Chondrocyte (in vitro differentiated cells): ENCODE measurements around the gene CCT6A. TPM values are rescaled to one million over a fixed set of nuclear protein-coding genes. Genes with fewer than 3 reads are reported as not detected.
"Not testable (repeated sequence)": the region's sequence is repeated elsewhere in the genome, so short reads cannot be mapped to it uniquely, and the experiment has no call there.

ENCODE experiments used
- DNase-seq: peaks from one replicate; pipeline ENCODE4 v3.0.0; 2021; ENCODE audit warnings: mixed read lengths, low spot score
- H3K27ac Mint-ChIP-seq: one replicate; pipeline ENCODE4 v1.8.0; 2021; ENCODE audit warnings: mild to moderate bottlenecking, moderate library complexity, mixed read lengths; ENCODE audit not compliant: unreplicated experiment
- H3K27me3 Mint-ChIP-seq: 2 replicates; pipeline ENCODE4 v1.8.0; 2021; ENCODE audit warnings: low read depth, mixed read lengths
- H3K36me3 Mint-ChIP-seq: 2 replicates; pipeline ENCODE4 v1.8.0; 2021; ENCODE audit warnings: low read depth, mixed read lengths
- H3K4me1 Mint-ChIP-seq: 2 replicates; pipeline ENCODE4 v1.8.0; 2021; ENCODE audit warnings: low read depth, mild to moderate bottlenecking, mixed read lengths
- H3K4me3 Mint-ChIP-seq: one replicate; pipeline ENCODE4 v1.8.0; 2021; ENCODE audit warnings: mild to moderate bottlenecking, moderate library complexity, mixed read lengths; ENCODE audit not compliant: unreplicated experiment
- H3K9me3 Mint-ChIP-seq: 2 replicates; pipeline ENCODE4 v1.8.0; 2021; ENCODE audit warnings: low read depth, mixed read lengths
- CTCF ChIP-seq: fragments of 200-600 bp; sonication (generic); IDR thresholded peaks from 2 replicates; pipeline ENCODE4 v1.5.0; 2021; ENCODE audit warnings: antibody characterized with exemption, mild to moderate bottlenecking, moderate library complexity
- long read RNA-seq: library from polyadenylated mRNA; stranded (forward); transcript quantifications from one replicate; pipeline ENCODE4 v2.0.0, GENCODE V29; 2021
- total RNA-seq: library from RNA; stranded (reverse); gene quantifications from 3 replicates; pipeline ENCODE4 v1.2.1, GENCODE V29; 2021

Gene CCT6A
- 97.2 to 123 TPM (median 101 TPM) in 3 replicates for total RNA-seq
- long read RNA-seq, transcript CCT6A-202 (13 exons, 2,529 nt) = minor isoform, 5 of 326 reads
- long read RNA-seq, transcript CCT6A-201 (14 exons, 2,719 nt) = major isoform, 293 of 326 reads
- long read RNA-seq, partial matches to known transcripts = 5 of 326 reads
- long read RNA-seq, other reads (novel, unspliced or antisense) = 20 of 326 reads

DNA sequence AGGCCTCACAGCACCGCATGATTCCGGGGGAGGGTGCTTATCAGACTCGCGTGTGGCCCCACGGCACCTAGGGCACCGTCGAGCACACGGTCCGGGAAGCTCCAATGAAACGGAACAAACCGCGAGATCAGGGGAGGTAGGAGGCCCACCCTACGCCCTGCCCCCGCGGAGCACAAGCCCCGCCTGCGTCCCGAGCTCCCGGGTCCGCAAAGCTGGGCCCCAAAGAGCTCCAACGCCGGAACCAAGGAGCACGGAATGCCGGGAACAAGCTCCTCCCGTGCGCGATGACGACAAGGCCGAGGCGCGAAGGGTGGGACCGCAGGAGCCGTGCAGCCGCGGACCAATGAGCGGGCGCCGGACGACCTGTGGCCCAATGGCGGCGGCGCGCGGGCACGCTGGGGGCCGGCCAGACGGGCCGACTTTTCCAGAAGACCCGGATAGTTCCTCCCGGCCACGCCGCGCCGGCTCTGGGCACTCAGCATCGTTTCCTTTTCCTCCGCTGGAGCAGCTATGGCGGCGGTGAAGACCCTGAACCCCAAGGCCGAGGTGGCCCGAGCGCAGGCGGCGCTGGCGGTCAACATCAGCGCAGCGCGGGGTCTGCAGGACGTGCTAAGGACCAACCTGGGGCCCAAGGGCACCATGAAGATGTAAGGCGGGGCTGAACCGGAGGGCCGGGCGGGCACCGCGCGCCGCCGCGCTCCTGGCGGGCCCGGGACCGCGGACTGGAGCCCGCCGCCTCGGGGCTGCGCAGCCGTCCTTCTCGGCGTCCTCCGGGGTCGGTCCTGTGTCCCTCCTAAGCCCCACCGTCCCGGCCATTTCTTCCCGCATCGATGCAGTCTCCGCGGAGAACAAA is at the start of gene CCT6A, which contains the start of gene PSPH:
CCT6A (plus strand) TSS at position 427 of the 853 bp plus-strand sequence; CDS start at position 511, 84 bp downstream.
PSPH (minus strand) TSS at position 106 of the 853 bp plus-strand sequence. CDS start 30,232 bp downstream, outside the sequence.
- peak; percentile 99 for DNase-seq
- Mint-ChIP-seq H3K9me3 (no peaks in the 10 kb centered on the region), H3K36me3 (peaks cover 6% of the 10 kb centered on the region), H3K27me3 (no peaks in the 10 kb centered on the region), H3K4me3 (peak within 1 kb of the TSS; percentile 94), H3K27ac (peak within 1 kb of the TSS; percentile 96), H3K4me1 (peaks cover 59% of the 10 kb centered on the region)
- TF ChIP-seq CTCF = no peak

DNA sequence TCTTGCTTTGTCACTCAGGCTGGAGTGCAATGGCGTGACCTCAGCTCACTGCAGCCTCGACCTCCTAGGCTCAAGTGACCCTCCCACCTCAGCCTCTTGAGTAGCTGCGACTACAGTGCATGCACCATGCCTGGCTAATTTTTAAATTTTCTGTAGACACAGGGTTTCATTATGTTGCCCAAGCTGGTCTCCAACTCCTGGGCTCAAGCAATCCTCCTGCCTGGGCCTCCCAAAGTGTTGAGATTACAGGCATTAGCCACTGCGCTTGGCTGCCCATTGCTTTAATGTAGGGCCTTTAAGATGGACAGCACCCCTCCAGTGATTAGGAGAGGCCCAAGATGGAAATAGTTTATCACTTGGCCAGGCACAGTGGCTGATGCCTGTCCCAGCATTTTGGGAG is 47.8 kb upstream of the CCT6A start:
- H3K27me3 Mint-ChIP-seq = no peaks in the 10 kb centered on the region

GRCh38 chr7:56007167-56007652 is 44.4 kb upstream of the CCT6A start:
- no peak for DNase-seq

More for the DNA sequence above, 47.8 kb upstream of the CCT6A start:
- H3K9me3 Mint-ChIP-seq = no peaks in the 10 kb centered on the region
- no peak for TF ChIP-seq CTCF
- H3K4me1 Mint-ChIP-seq = no peaks in the 10 kb centered on the region
- no peak overlapping the region for H3K4me3 Mint-ChIP-seq
- no peak for DNase-seq
- H3K27ac Mint-ChIP-seq = no peak overlapping the region
- H3K36me3 Mint-ChIP-seq = peaks cover 11% of the 10 kb centered on the region

GRCh38 chr7:56007891-56008290 is 43.7 kb upstream of the CCT6A start:
- H3K27ac Mint-ChIP-seq = no peak overlapping the region
- no peaks in the 10 kb centered on the region for H3K4me1 Mint-ChIP-seq
- TF ChIP-seq CTCF = no peak
- no peaks in the 10 kb centered on the region for H3K27me3 Mint-ChIP-seq
- peaks cover 11% of the 10 kb centered on the region for H3K36me3 Mint-ChIP-seq
- DNase-seq = no peak
- no peaks in the 10 kb centered on the region for H3K9me3 Mint-ChIP-seq
- H3K4me3 Mint-ChIP-seq = no peak overlapping the region

More at GRCh38 chr7:56007167-56007652, 44.4 kb upstream of the CCT6A start:
- Mint-ChIP-seq H3K27me3 (no peaks in the 10 kb centered on the region), H3K9me3 (no peaks in the 10 kb centered on the region), H3K4me1 (no peaks in the 10 kb centered on the region), H3K36me3 (peaks cover 11% of the 10 kb centered on the region), H3K27ac (no peak overlapping the region), H3K4me3 (no peak overlapping the region)
- no peak for TF ChIP-seq CTCF

GRCh38 chr7:56009695-56010094 is 41.9 kb upstream of the CCT6A start:
- no peak for DNase-seq
- H3K4me1 Mint-ChIP-seq = no peaks in the 10 kb centered on the region
- H3K4me3 Mint-ChIP-seq = no peak overlapping the region
- H3K27ac Mint-ChIP-seq = no peak overlapping the region
- no peaks in the 10 kb centered on the region for H3K27me3 Mint-ChIP-seq
- no peaks in the 10 kb centered on the region for H3K9me3 Mint-ChIP-seq
- peaks cover 16% of the 10 kb centered on the region for H3K36me3 Mint-ChIP-seq
- no peak for TF ChIP-seq CTCF

- H3K9me3 Mint-ChIP-seq, H3K27me3 Mint-ChIP-seq, DNase-seq, H3K4me1 Mint-ChIP-seq, H3K4me3 Mint-ChIP-seq, H3K27ac Mint-ChIP-seq: not testable (repeated sequence)
- peaks cover 16% of the 10 kb centered on the region for H3K36me3 Mint-ChIP-seq
Measured at GRCh38 chr7:56017015-56017414, 34.5 kb upstream of the CCT6A start.
